ENCODE data around the gene TTC7B. TPM values are rescaled to one million over a fixed set of nuclear protein-coding genes. Genes with fewer than 3 reads are reported as not detected.

Gene TTC7B
- total RNA-seq, 1 donor from 2014 or later, result 20.6 TPM

- no peak for DNase-seq (ENCODE audit: low spot score)
These were observed 325.5 kb downstream of the TTC7B start for GRCh38 chr14:90490720-90491050.

DNA sequence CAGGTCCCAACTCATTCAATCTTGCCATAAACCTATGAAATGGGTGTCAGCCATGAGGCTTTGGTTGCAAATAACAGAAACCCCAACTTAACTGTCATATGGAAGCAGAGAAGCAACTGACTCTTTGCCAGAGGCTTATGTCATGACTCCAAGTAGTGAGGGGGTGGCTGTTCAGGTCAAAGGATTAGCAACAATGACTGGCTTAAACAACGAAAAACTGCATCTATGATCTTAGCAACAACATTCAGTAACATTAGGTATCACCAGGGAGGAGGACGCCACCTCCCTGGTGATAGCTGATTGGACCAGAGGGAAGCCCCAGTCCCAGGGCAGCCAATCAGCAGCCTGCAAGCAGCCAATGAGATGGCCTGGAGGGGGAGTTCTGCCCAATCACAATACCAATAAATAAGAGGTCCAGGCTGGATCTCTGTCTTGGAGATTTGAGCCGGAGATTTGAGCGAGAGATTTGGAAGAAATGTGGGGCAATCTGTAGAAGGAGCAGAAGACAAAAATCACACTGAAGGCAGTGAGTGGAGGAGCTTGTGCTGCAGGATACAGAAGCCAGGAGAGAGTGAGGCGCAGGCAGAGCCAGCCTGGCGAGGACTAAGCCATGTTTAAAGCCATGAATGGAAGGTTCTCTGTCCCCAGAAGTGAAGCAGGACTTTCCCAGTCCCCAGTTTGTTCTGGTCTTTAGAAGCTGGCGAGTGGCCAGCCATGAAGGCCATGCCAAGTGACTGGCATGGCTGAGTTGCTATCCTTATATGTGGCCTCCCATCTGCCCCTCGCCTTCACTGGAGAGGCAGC is 326.1 kb downstream of the TTC7B start:
- Histone ChIP-seq H3K4me1 (peaks cover 8% of the 10 kb centered on the region), H4K20me1 (ENCODE audit: low read depth) (no peaks in the 10 kb centered on the region), H3K4me2 (no peak overlapping the region), H3K79me2 (ENCODE audit: low read depth) (no peaks in the 10 kb centered on the region), H3F3A (ENCODE audit: low read depth) (no peaks in the 10 kb centered on the region), H3K27ac (no peak overlapping the region), H3K36me3 (no peaks in the 10 kb centered on the region), H3K27me3 (no peaks in the 10 kb centered on the region), H3K4me3 (no peak overlapping the region), H3K9ac (no peak overlapping the region), H3K9me3 (ENCODE audit: low read depth) (no peaks in the 10 kb centered on the region), H2AFZ (replicated peaks) (no peak overlapping the region)
- no peak for TF ChIP-seq EZH2phosphoT487 (IDR thresholded peaks at IDR 0.05)
- no peak for TF ChIP-seq CTCF (IDR thresholded peaks at IDR 0.05)
- no peak for TF ChIP-seq EZH2 (IDR thresholded peaks at IDR 0.05)
- peak overlapping the region; percentile 7 for H3K27ac Mint-ChIP-seq
- peaks cover 1% of the 10 kb centered on the region for H3K9me3 Mint-ChIP-seq
- peaks cover 19% of the 10 kb centered on the region for H3K27me3 Mint-ChIP-seq (ENCODE audit: insufficient read depth, low read depth)
- peak overlapping the region; percentile 8 for H3K4me3 Mint-ChIP-seq
- no peaks in the 10 kb centered on the region for H3K36me3 Mint-ChIP-seq
- H3K4me1 Mint-ChIP-seq, result peaks cover 60% of the 10 kb centered on the region
- DNase-seq (ENCODE audit: low spot score), result no peak

More at GRCh38 chr14:90490720-90491050, 325.5 kb downstream of the TTC7B start:
- Histone ChIP-seq H3K79me2 (ENCODE audit: low read depth) (no peaks in the 10 kb centered on the region), H3K27me3 (no peaks in the 10 kb centered on the region), H3K4me3 (no peak overlapping the region), H4K20me1 (ENCODE audit: low read depth) (no peaks in the 10 kb centered on the region), H3K4me2 (no peak overlapping the region), H3K27ac (no peak overlapping the region), H3K9ac (no peak overlapping the region), H3K9me3 (ENCODE audit: low read depth) (no peaks in the 10 kb centered on the region), H3K4me1 (peaks cover 8% of the 10 kb centered on the region), H3K36me3 (no peaks in the 10 kb centered on the region), H3F3A (ENCODE audit: low read depth) (no peaks in the 10 kb centered on the region), H2AFZ (replicated peaks) (no peak overlapping the region)
- Mint-ChIP-seq H3K36me3 (no peaks in the 10 kb centered on the region), H3K27ac (no peak overlapping the region), H3K4me1 (peaks cover 62% of the 10 kb centered on the region), H3K4me3 (no peak overlapping the region), H3K27me3 (ENCODE audit: insufficient read depth, low read depth) (peaks cover 20% of the 10 kb centered on the region), H3K9me3 (peaks cover 3% of the 10 kb centered on the region)
- TF ChIP-seq EZH2 (IDR thresholded peaks at IDR 0.05) (no peak), EZH2phosphoT487 (IDR thresholded peaks at IDR 0.05) (no peak), CTCF (IDR thresholded peaks at IDR 0.05) (no peak)

DNA sequence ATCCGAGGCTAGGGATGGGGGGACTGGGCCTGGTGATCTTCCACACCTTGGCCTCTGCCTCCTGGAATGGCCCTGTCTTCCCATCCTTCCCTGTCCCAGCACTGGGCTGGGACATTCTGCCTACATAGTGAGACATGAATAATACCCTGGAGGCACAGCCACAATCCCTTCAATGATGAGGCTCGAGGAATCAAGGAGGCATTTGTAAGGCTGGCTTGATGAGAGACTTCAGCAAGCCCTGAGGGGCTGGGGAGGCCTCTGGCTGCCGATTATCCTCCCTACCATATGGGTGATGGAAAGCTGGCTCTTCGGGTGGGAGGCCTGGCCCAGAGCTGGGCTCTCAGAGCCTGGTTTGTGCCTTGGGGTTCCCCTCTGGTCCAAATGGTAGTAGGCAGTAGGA is 326.9 kb downstream of the TTC7B start:
- Histone ChIP-seq H3K27me3 (no peaks in the 10 kb centered on the region), H3K9ac (no peak overlapping the region), H3K36me3 (no peaks in the 10 kb centered on the region), H3K4me1 (peaks cover 8% of the 10 kb centered on the region), H3K4me3 (no peak overlapping the region), H3K9me3 (ENCODE audit: low read depth) (no peaks in the 10 kb centered on the region), H3F3A (ENCODE audit: low read depth) (no peaks in the 10 kb centered on the region), H3K27ac (no peak overlapping the region), H2AFZ (replicated peaks) (no peak overlapping the region), H3K79me2 (ENCODE audit: low read depth) (no peaks in the 10 kb centered on the region), H3K4me2 (no peak overlapping the region), H4K20me1 (ENCODE audit: low read depth) (no peaks in the 10 kb centered on the region)
- Mint-ChIP-seq H3K36me3 (no peaks in the 10 kb centered on the region), H3K4me3 (no peak overlapping the region), H3K27ac (no peak overlapping the region), H3K4me1 (peaks cover 55% of the 10 kb centered on the region), H3K9me3 (peaks cover 2% of the 10 kb centered on the region), H3K27me3 (ENCODE audit: insufficient read depth, low read depth) (peaks cover 14% of the 10 kb centered on the region)
- no peak for DNase-seq (ENCODE audit: low spot score)
- TF ChIP-seq EZH2phosphoT487 (IDR thresholded peaks at IDR 0.05), result no peak
- no peak for TF ChIP-seq EZH2 (IDR thresholded peaks at IDR 0.05)
- no peak for TF ChIP-seq CTCF (IDR thresholded peaks at IDR 0.05)

All from neural progenitor cell (in vitro differentiated cells).